H1 (cell line): ENCODE results near the gene CEP85. TPM values are rescaled to one million over a fixed set of nuclear protein-coding genes. Genes with fewer than 3 reads are reported as not detected.
A peak's percentile ranks its signal among the peaks of the same experiment; 100 is the strongest.

Experiments
- CTCF ChIA-PET: fragments of 300-600 bp; sonication (Branson Sonifier 250); formaldehyde crosslinking; loops from one replicate; lab custom pipeline; 2021; ENCODE audit not compliant: partially characterized antibody; lab: Charles Lee
- POLR2A ChIA-PET: fragments of 300-600 bp; sonication (Branson Sonifier 250); formaldehyde crosslinking; loops from one replicate; lab custom pipeline; 2021; ENCODE audit warnings: inconsistent platforms; ENCODE audit not compliant: partially characterized antibody; lab: Charles Lee
- DNase-seq, 2 experiments: peaks; one replicate each; pipeline versions ENCODE4 v3.0.0 to v3.0.0-alpha.2; 2010 to 2022; ENCODE audit warnings: low spot score in 2 of 2, low read depth in 1 of 2, mixed read lengths in 1 of 2
- FAIRE-seq: peaks from 2 replicates; lab custom pipeline; 2011; peaks lifted over from hg19 to GRCh38; lab: Jason Lieb, UNC
- H2AFZ ChIP-seq: 2 replicates; pipeline ENCODE4 v1.8.1; 2012; ENCODE audit warnings: low read length, inconsistent platforms
- H2AK5ac ChIP-seq: 2 replicates; pipeline ENCODE4 v1.6.1; 2013; ENCODE audit warnings: low read depth, low read length
- H2BK120ac ChIP-seq: replicated peaks from 2 replicates; pipeline ENCODE3; 2013; ENCODE audit warnings: low read depth, low read length, inconsistent platforms
- H2BK12ac ChIP-seq: 2 replicates; pipeline ENCODE4 v1.6.1; 2013; ENCODE audit warnings: low read depth, low read length
- H2BK15ac ChIP-seq: 2 replicates; pipeline ENCODE4 v1.6.1; 2013; ENCODE audit warnings: low read length
- H2BK20ac ChIP-seq: 2 replicates; pipeline ENCODE4 v1.6.1; 2013; ENCODE audit warnings: low read length
- H2BK5ac ChIP-seq: 2 replicates; pipeline ENCODE4 v1.6.1; 2013; ENCODE audit warnings: low read depth, low read length
- H3K14ac ChIP-seq: 2 replicates; pipeline ENCODE4 v1.6.1; 2013; ENCODE audit warnings: inconsistent platforms; ENCODE audit not compliant: insufficient read length
- H3K18ac ChIP-seq: 2 replicates; pipeline ENCODE4 v1.6.1; 2013; ENCODE audit warnings: low read length; ENCODE audit errors: extremely low read depth
- H3K23ac ChIP-seq: 2 replicates; pipeline ENCODE4 v1.6.1; 2013; ENCODE audit warnings: inconsistent platforms; ENCODE audit not compliant: insufficient read length
- H3K23me2 ChIP-seq: 2 replicates; pipeline ENCODE4 v1.6.1; 2013; ENCODE audit warnings: low read depth, low read length
- H3K27ac ChIP-seq: 2 replicates; pipeline ENCODE4 v1.6.1; 2011; ENCODE audit warnings: low read depth, low read length, inconsistent platforms
- H3K27me3 ChIP-seq, 4 experiments: replicated peaks in 1 of 4; 1 replicate in 1 of 4; 2 replicates in 3 of 4; pipeline versions ENCODE4 v1.6.1 to v1.8.1; 2011 to 2013; ENCODE audit warnings: low read length in 3 of 4, mild to moderate bottlenecking in 3 of 4, inconsistent platforms in 2 of 4, mixed read lengths in 2 of 4, moderate library complexity in 1 of 4; ENCODE audit not compliant: control insufficient read depth in 3 of 4, insufficient read depth in 3 of 4; ENCODE audit errors: extremely low read depth in 1 of 4
- H3K36me3 ChIP-seq, 4 experiments: 2 replicates each; pipeline versions ENCODE4 v1.6.1 to v1.8.1; 2011 to 2013; ENCODE audit warnings: mild to moderate bottlenecking in 4 of 4, low read length in 3 of 4, moderate library complexity in 2 of 4, control low read depth in 1 of 4, inconsistent platforms in 1 of 4; ENCODE audit not compliant: insufficient read depth in 4 of 4, control insufficient read depth in 2 of 4
- H3K4ac ChIP-seq: replicated peaks from 2 replicates; pipeline ENCODE3; 2013; ENCODE audit warnings: low read length, low read depth, mixed read lengths, inconsistent platforms; ENCODE audit not compliant: insufficient read length
- H3K4me1 ChIP-seq, 4 experiments: replicated peaks in 1 of 4; 1 replicate in 1 of 4; 2 replicates in 3 of 4; pipeline versions ENCODE4 v1.6.1 to v1.8.1; 2011 to 2013; ENCODE audit warnings: low read length in 3 of 4, inconsistent platforms in 2 of 4, mixed read lengths in 1 of 4; ENCODE audit not compliant: insufficient read depth in 4 of 4, control insufficient read depth in 3 of 4
- H3K4me2 ChIP-seq, 2 experiments: 2 replicates each; pipeline versions ENCODE4 v1.6.1 to v1.8.1; 2011 to 2013; ENCODE audit warnings: low read depth in 2 of 2, low read length in 2 of 2, control low read depth in 1 of 2, inconsistent platforms in 1 of 2, mild to moderate bottlenecking in 1 of 2; ENCODE audit not compliant: insufficient read depth in 1 of 2
- H3K4me3 ChIP-seq, 4 experiments: fragments of 200-600, 300-600 bp in 1 of 4; sonication (generic), shearing (Covaris generic), sonication (Bioruptor Twin) in 1 of 4; 2 replicates each; pipeline versions ENCODE4 v1.5.1 to v1.8.1; 2011 to 2016; ENCODE audit warnings: low read length in 4 of 4, low read depth in 3 of 4, control low read depth in 2 of 4, inconsistent platforms in 2 of 4, mild to moderate bottlenecking in 2 of 4, mixed read lengths in 1 of 4, moderate library complexity in 1 of 4; ENCODE audit not compliant: insufficient read depth in 2 of 4; ENCODE audit errors: extremely low read depth in 1 of 4
- H3K56ac ChIP-seq: replicated peaks from 2 replicates; pipeline ENCODE3; 2013; ENCODE audit warnings: low read depth, mild to moderate bottlenecking, mixed read lengths, low read length, inconsistent platforms; ENCODE audit not compliant: insufficient read length
- H3K79me1 ChIP-seq: 2 replicates; pipeline ENCODE4 v1.6.1; 2013; ENCODE audit warnings: low read depth, low read length, control low read depth
- H3K79me2 ChIP-seq, 2 experiments: 2 replicates each; pipeline versions ENCODE4 v1.6.1 to v1.8.1; 2012 to 2013; ENCODE audit warnings: low read length in 2 of 2, mild to moderate bottlenecking in 2 of 2, inconsistent platforms in 1 of 2; ENCODE audit not compliant: insufficient read depth in 2 of 2, control insufficient read depth in 1 of 2
- H3K9ac ChIP-seq, 4 experiments: replicated peaks in 1 of 4; 1 replicate in 1 of 4; 2 replicates in 3 of 4; pipeline versions ENCODE4 v1.6.1 to v1.8.1; 2011 to 2013; ENCODE audit warnings: low read depth in 3 of 4, low read length in 3 of 4, control low read depth in 2 of 4, mild to moderate bottlenecking in 2 of 4, moderate library complexity in 2 of 4, inconsistent platforms in 1 of 4; ENCODE audit errors: extremely low read depth in 1 of 4
- H3K9me3 ChIP-seq, 2 experiments: 2 replicates each; pipeline versions ENCODE4 v1.6.1 to v1.8.1; 2012 to 2013; ENCODE audit warnings: mild to moderate bottlenecking in 2 of 2, moderate library complexity in 2 of 2, control low read depth in 1 of 2, inconsistent platforms in 1 of 2, low read depth in 1 of 2, low read length in 1 of 2, mixed read lengths in 1 of 2; ENCODE audit not compliant: insufficient read depth in 2 of 2
- H4K20me1 ChIP-seq, 2 experiments: replicated peaks in 1 of 2; 2 replicates each; pipeline versions ENCODE3 to v1.8.1; 2011 to 2013; ENCODE audit warnings: inconsistent platforms in 2 of 2, low read length in 2 of 2, mild to moderate bottlenecking in 1 of 2; ENCODE audit not compliant: insufficient read depth in 2 of 2, control insufficient read depth in 1 of 2
- H4K5ac ChIP-seq: 2 replicates; pipeline ENCODE4 v1.6.1; 2013; ENCODE audit warnings: low read length, low read depth, mixed read lengths, inconsistent platforms; ENCODE audit not compliant: insufficient read length
- H4K8ac ChIP-seq: 2 replicates; pipeline ENCODE4 v1.8.0; 2013; ENCODE audit warnings: mild to moderate bottlenecking, moderate library complexity, low read length, inconsistent platforms; ENCODE audit not compliant: insufficient read depth; ENCODE audit errors: extremely low read depth
- H4K91ac ChIP-seq: replicated peaks from 2 replicates; pipeline ENCODE3; 2013; ENCODE audit warnings: low read length, mixed read lengths, inconsistent platforms; ENCODE audit not compliant: insufficient read length
- CBX8 ChIP-seq: fragments of 300-800, 300-1000 bp; sonication (generic); IDR thresholded peaks from 2 replicates; pipeline ENCODE4 v1.7.1; 2016; ENCODE audit warnings: low read depth, low read length, borderline replicate concordance
- CHD2 ChIP-seq: IDR thresholded peaks from 2 replicates; pipeline ENCODE4 v1.6.1; 2012; ENCODE audit warnings: low read length, improper control_type of control experiment
- EP300 ChIP-seq, 2 experiments: IDR thresholded peaks; 1 replicate in 1 of 2; 2 replicates in 1 of 2; pipeline ENCODE4 v1.6.1; 2011 to 2012; ENCODE audit warnings: low read depth in 2 of 2, low read length in 2 of 2, mild to moderate bottlenecking in 2 of 2, borderline replicate concordance in 1 of 2, inconsistent platforms in 1 of 2, moderate library complexity in 1 of 2
- KDM4A ChIP-seq: IDR thresholded peaks from one replicate; pipeline ENCODE4 v1.7.1; 2012; ENCODE audit warnings: low read depth, mild to moderate bottlenecking, moderate library complexity, low read length, inconsistent platforms; ENCODE audit not compliant: severe bottlenecking
- KDM5A ChIP-seq: fragments of 200-600 bp; IDR thresholded peaks from 2 replicates; pipeline ENCODE4 v1.7.1; 2012; ENCODE audit warnings: mild to moderate bottlenecking, low read length, inconsistent platforms, mixed read lengths
- RAD21 ChIP-seq, 2 experiments: IDR thresholded peaks in 1 of 2; conservative IDR thresholded peaks in 1 of 2; 2 replicates each; pipeline ENCODE4 v1.6.1; 2011; ENCODE audit warnings: low read depth in 2 of 2, low read length in 2 of 2, improper control_type of control experiment in 1 of 2, inconsistent platforms in 1 of 2, mild to moderate bottlenecking in 1 of 2, moderate library complexity in 1 of 2
- SAP30 ChIP-seq: fragments of 300-600 bp; sonication (generic); IDR thresholded peaks from 2 replicates; pipeline ENCODE4 v1.7.1; 2012; ENCODE audit warnings: low read length, moderate library complexity, mild to moderate bottlenecking, inconsistent platforms; ENCODE audit not compliant: insufficient read depth, insufficient replicate concordance
- TAF7 ChIP-seq: optimal IDR thresholded peaks from 2 replicates; pipeline ENCODE3; 2011; ENCODE audit warnings: low read depth, mild to moderate bottlenecking, inconsistent platforms, low read length, moderate library complexity, borderline replicate concordance
- TCF12 ChIP-seq: IDR thresholded peaks from 2 replicates; pipeline ENCODE4 v1.6.1; 2011; ENCODE audit warnings: low read depth, mild to moderate bottlenecking, low read length
- YY1 ChIP-seq: IDR thresholded peaks from 2 replicates; pipeline ENCODE4 v1.6.1; 2011; ENCODE audit warnings: low read depth, mild to moderate bottlenecking, low read length
- WGBS, 2 experiments: shearing (Covaris generic) in 1 of 2; methylation state at CpG; one replicate each; pipeline versions ENCODE4 v1.1.6 to v1.1.7; 2013 to 2015; ENCODE audit warnings: low lambda C conversion rate in 2 of 2, mixed read lengths in 2 of 2, inconsistent platforms in 1 of 2, low coverage in 1 of 2, missing lambda C conversion rate in 1 of 2; ENCODE audit not compliant: insufficient replicate concordance in 2 of 2, insufficient coverage in 1 of 2, insufficient read length in 1 of 2; ENCODE audit errors: extremely low coverage in 1 of 2, missing lambda C conversion rate in 1 of 2; 5-methylcytosine and 5-hydroxymethylcytosine counted together
- polyA plus RNA-seq, 7 experiments: library from polyadenylated mRNA; depleted of rRNA in 3 of 7; stranded (reverse) in 5 of 7; unstranded in 2 of 7; fragments of >200 nt in 5 of 7; fragments of 200-250 nt in 2 of 7; gene quantifications; 1 replicate in 5 of 7; 2 replicates in 1 of 7; 4 replicates in 1 of 7; pipeline versions ENCODE4 v1.2.1 to v1.2.3, GENCODE V29; 2011 to 2013; ENCODE audit warnings: missing spikeins in 2 of 7, mixed read lengths in 2 of 7
- total RNA-seq: library from RNA; stranded (reverse); fragmentation: NEBNext Ultra II Directional; extraction: Animal tissue kit (Norgen Biotek cat#: 25700); gene quantifications from 2 replicates; pipeline ENCODE4 v1.2.1, GENCODE V29; 2021

CEP85 gene
- total and polyA plus RNA-seq, 2 of the 8 experiments (the other 6 are each of a cell fraction or from before 2014, with no cell fraction given) = 40.4 to 43.7 TPM

- ChIA-PET CTCF (interaction anchor here (0.6 to 57.0 kb wide), 18 partner anchors 4 to 144 kb away, joined by 3 to 1530 read pairs (median 6); partner anchors contain the start of genes CD52, SH3BGRL3, UBXN11 and ZNF593), POLR2A (interaction anchor here (0.5 to 2.4 kb wide), 20 partner anchors 9 to 181 kb away, joined by 3 to 14 read pairs (median 4); partner anchors contain the start of genes CD52 and SH3BGRL3)
- no peak overlapping the region for H3K56ac ChIP-seq
- H2AK5ac ChIP-seq = no peak overlapping the region
- H3K23ac ChIP-seq = no peak overlapping the region
- peak overlapping the region; percentile 81; the same call in 1 of the 2 replicates for H2BK5ac ChIP-seq
- no peaks in the 10 kb centered on the region for H3K79me1 ChIP-seq
- H3K14ac ChIP-seq = no peak overlapping the region
- DNase-seq (no peak), FAIRE-seq (no peak)
- H4K91ac ChIP-seq = peak overlapping the region; percentile 81
- H4K5ac ChIP-seq = no peak overlapping the region
- no peak overlapping the region for H2AFZ ChIP-seq
- WGBS, 2 experiments = 89% methylated on average over 21 of the region's 21 CpGs; no CpG with 5 or more reads in 1 of the 2 experiments
- H3K36me3 ChIP-seq = no peaks in the 10 kb centered on the region
- H3K27ac ChIP-seq = no peak overlapping the region
- no peak overlapping the region for H2BK120ac ChIP-seq
- no peaks in the 10 kb centered on the region; the same call in 1 of the 2 replicates for H3K23me2 ChIP-seq
- H3K9ac ChIP-seq = no peak overlapping the region
- H2BK20ac ChIP-seq = peak overlapping the region; percentile 98; the same call in 1 of the 2 replicates
- H3K27me3 ChIP-seq = no peaks in the 10 kb centered on the region
- peak overlapping the region; percentile 96; the same call in 1 of the 2 replicates for H2BK12ac ChIP-seq
- H2BK15ac ChIP-seq = peak overlapping the region; percentile 92; the same call in 1 of the 2 replicates
- H3K4me1 ChIP-seq = peaks cover 0 to 29% (median 18%) of the 10 kb centered on the region in 4 experiments; a peak in 6 of 7 replicates
- peak overlapping the region; percentile 49 for H3K4ac ChIP-seq
- H4K20me1 ChIP-seq = peaks cover 0 to 2% of the 10 kb centered on the region in 2 experiments
- no peak overlapping the region for H3K4me2 ChIP-seq
- H3K9me3 ChIP-seq = no peaks in the 10 kb centered on the region
- H4K8ac ChIP-seq = peak overlapping the region; percentile 62; the same call in 1 of the 2 replicates
- no peak overlapping the region; the same call in none of the 2 replicates for H3K18ac ChIP-seq
- no peaks in the 10 kb centered on the region for H3K79me2 ChIP-seq
- H3K4me3 ChIP-seq = no peak overlapping the region
- no peak for TF ChIP-seq SAP30
- no peak for TF ChIP-seq KDM5A
- TF ChIP-seq KDM4A = no peak
- TF ChIP-seq CBX8 = no peak
- no peak for TF ChIP-seq TAF7
- TF ChIP-seq TCF12 = no peak
- TF ChIP-seq CHD2 = no peak
- TF ChIP-seq EP300 (IDR thresholded peaks at IDR 0.05; ENCODE audit: borderline replicate concordance in 1 of 2, low read depth in 2 of 2, low read length in 2 of 2) = no peak
- TF ChIP-seq RAD21 (IDR thresholded peaks at IDR 0.05 in 1 of 2, conservative IDR thresholded peaks at IDR 0.05 in 1 of 2; ENCODE audit: low read depth in 2 of 2, low read length in 2 of 2) = no peak
- no peak for TF ChIP-seq YY1
Observed at GRCh38 chr1:26289158-26290059, 55.4 kb downstream of the CEP85 start.
